Skeletal muscle cell (primary cell): ENCODE data around the gene ITGA7.

Source experiments
- DNase-seq: peaks from one replicate; pipeline ENCODE4 v3.0.0-alpha.2; 2010; ENCODE audit warnings: low read depth
- H3K4me3 ChIP-seq: 2 replicates; pipeline ENCODE4 v1.5.1; 2011; ENCODE audit warnings: low read depth, mild to moderate bottlenecking, control low read depth, low read length, moderate library complexity

The ITGA7 gene

GRCh38 chr12:55686366-55687010 is 21.2 kb downstream of the ITGA7 start:
- no peak overlapping the region for H3K4me3 ChIP-seq
- no peak for DNase-seq

- no peak overlapping the region for H3K4me3 ChIP-seq
- DNase-seq, result no peak
These were observed 22.0 kb downstream of the ITGA7 start for GRCh38 chr12:55685671-55686070.

- no peak for DNase-seq
- no peak overlapping the region for H3K4me3 ChIP-seq
These were observed 22.8 kb downstream of the ITGA7 start for GRCh38 chr12:55684761-55685370.

GRCh38 chr12:55683676-55684075 is 24.0 kb downstream of the ITGA7 start:
- DNase-seq, result no peak
- no peak overlapping the region for H3K4me3 ChIP-seq

GRCh38 chr12:55682087-55682796 is 25.5 kb downstream of the ITGA7 start:
- DNase-seq, result no peak
- H3K4me3 ChIP-seq, result peak overlapping the region; percentile 9

DNA sequence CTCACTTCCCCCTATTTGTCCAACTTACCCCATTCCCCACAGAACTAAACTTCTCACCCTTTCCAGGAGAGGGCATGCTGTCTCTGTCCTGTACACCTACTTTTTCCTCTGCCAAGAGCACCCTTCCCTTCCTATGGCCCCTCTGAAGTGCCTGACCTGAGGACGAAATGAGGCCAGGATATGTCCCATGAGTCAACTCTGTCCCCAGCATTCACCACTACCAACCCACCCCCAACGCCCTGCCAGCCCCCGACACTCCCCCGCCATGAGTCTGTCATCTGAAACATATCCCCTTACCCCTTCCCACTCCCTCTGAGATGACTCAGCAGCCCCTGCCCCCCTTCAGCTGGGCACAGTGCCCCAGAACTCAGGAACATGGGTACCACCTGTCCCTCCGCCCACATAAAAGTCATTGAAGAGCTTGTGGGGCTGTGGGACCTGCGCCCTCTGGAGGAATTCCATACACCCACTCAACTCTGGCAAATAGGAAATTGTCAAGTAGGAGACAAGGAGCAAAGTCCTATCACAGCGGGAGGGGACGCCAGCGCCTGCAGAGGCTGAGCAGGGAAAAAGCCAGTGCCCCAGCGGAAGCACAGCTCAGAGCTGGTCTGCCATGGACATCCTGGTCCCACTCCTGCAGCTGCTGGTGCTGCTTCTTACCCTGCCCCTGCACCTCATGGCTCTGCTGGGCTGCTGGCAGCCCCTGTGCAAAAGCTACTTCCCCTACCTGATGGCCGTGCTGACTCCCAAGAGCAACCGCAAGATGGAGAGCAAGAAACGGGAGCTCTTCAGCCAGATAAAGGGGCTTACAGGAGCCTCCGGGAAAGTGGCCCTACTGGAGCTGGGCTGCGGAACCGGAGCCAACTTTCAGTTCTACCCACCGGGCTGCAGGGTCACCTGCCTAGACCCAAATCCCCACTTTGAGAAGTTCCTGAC is 26.3 kb downstream of the ITGA7 start:
- peak; percentile 62 for DNase-seq
- H3K4me3 ChIP-seq, result peak overlapping the region; percentile 9

- no peak overlapping the region for H3K4me3 ChIP-seq
- DNase-seq, result no peak
These were observed 28.0 kb downstream of the ITGA7 start for GRCh38 chr12:55679691-55680090.

DNA sequence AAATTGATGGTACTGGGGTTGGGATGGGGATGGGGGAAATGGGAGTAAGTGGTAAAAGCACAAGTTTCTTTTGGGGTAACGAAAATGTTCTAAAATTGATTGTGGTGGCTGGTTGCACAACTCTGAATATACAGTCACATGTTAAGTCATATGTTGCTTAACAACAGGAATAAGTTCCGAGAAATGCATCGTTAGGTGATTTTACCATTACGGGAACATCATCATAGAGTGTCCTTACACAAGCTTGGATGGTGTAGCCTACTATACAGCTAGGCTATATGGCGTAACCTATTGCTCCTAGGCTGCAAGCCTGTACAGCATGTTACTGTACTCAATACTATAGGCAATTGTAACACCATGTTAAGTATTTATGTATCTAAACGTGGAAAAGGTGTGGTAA is 31.0 kb downstream of the ITGA7 start:
- no peak overlapping the region for H3K4me3 ChIP-seq
- DNase-seq, result no peak

- H3K4me3 ChIP-seq, result no peak overlapping the region
- no peak for DNase-seq
These were observed 32.0 kb downstream of the ITGA7 start for GRCh38 chr12:55675666-55676065.

- H3K4me3 ChIP-seq, result no peak overlapping the region
- no peak for DNase-seq
These were observed 34.1 kb downstream of the ITGA7 start for GRCh38 chr12:55673638-55674037.

GRCh38 chr12:55671746-55672145 is 36.0 kb downstream of the ITGA7 start:
- no peak for DNase-seq
- H3K4me3 ChIP-seq, result no peak overlapping the region

DNA sequence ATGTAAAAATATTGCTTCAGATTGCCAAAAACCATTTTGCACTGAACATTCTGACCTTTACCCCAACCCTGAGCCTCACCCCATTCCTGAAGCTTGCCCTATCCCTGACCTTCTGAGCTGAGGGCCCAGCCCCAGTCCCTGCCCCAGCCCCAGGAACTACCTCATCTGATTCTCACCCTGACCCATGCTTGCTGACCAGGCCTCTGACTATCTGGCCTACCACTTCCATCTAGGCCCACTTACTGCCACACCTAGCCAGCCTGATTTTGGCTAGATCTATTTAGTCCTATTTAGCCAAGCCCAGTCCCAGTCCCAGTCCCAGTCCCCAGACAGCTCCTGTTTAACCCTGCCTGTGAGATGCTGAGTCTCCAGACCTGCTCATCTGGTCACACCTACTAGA is 37.4 kb downstream of the ITGA7 start:
- no peak for DNase-seq
- no peak overlapping the region for H3K4me3 ChIP-seq

DNA sequence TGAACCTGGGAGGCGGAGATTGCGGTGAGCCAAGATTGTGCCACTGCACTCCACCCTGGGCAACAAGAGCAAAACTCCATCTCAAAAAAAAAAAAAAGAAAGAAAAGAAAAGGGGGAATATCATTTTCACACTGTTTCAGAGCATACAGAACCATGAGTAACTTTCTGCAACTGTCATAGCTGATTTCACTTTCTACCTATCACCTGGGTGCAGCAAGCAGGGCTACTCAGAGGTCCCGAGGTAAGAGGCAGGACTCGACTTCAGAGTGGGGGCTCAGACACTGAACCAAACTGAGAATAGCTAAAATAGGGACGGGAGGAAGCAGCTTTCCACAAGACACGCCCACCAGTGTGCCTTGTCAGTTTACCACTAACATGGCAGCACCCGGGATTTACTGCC is 41.2 kb downstream of the ITGA7 start:
- DNase-seq, result no peak
- H3K4me3 ChIP-seq, result no peak overlapping the region

DNA sequence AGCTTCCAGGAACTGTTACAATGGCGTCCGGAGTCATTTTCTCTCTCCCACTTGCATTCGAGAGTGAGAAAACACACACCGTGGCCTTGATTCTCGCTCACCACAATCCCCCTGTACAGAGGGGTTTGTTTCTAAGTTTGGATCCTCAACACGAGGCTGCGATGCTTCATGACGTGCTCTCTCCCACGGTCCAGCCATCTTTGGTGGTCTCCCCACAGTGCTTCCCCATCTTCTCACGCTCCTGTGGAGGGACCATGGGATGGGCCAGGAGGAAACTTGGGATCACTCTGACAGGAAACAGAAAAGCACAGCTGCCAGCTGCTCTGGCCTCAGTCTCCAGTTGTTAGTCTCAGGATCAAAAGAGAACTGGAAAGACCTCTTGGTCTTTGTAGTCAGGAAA is 42.9 kb downstream of the ITGA7 start:
- DNase-seq, result no peak
- no peak overlapping the region for H3K4me3 ChIP-seq

GRCh38 chr12:55663391-55663790 is 44.3 kb downstream of the ITGA7 start:
- no peak overlapping the region for H3K4me3 ChIP-seq
- DNase-seq, result no peak

- no peak for DNase-seq
- no peak overlapping the region for H3K4me3 ChIP-seq
These were observed 48.0 kb downstream of the ITGA7 start for GRCh38 chr12:55659486-55660385.

GRCh38 chr12:55658635-55659391 is 48.9 kb downstream of the ITGA7 start:
- no peak overlapping the region for H3K4me3 ChIP-seq
- no peak for DNase-seq

GRCh38 chr12:55658212-55658611 is 49.5 kb downstream of the ITGA7 start:
- DNase-seq, result no peak
- no peak overlapping the region for H3K4me3 ChIP-seq
